ENCODE data around the gene CUL4B.

GRCh38 chrX:120561634-120562568, 1.1 kb upstream of the CUL4B start:
- no peak for TF ChIP-seq CTCF (conservative IDR thresholded peaks at IDR 0.05; ENCODE audit: low read depth, low read length)
- TF ChIP-seq EZH2 (IDR thresholded peaks at IDR 0.05; ENCODE audit: borderline replicate concordance, low read depth, low read length, poor library complexity, severe bottlenecking): no peak
